HepG2 (cell line): Measurements from ENCODE around the gene KRTAP9-2. TPM values are rescaled to one million over a fixed set of nuclear protein-coding genes. Genes with fewer than 3 reads are reported as not detected.

Experiments
- ATAC-seq: fragments of 200-7000 bp; cut with Tn5 transposase; 3 replicates; pipeline ENCODE4 v1.9.1; 2020; ENCODE audit warnings: mild to moderate bottlenecking, moderate library complexity
- BruUV-seq: library from RNA; stranded (reverse); fragments of 400-500 nt; replicated peaks from 2 replicates; lab custom pipeline; 2021; lab: Mats Ljungman, UMichigan
- CTCF ChIA-PET: fragments of 300-600 bp; formaldehyde crosslinking; extraction: SDS; loops from one replicate; lab custom pipeline; 2021; ENCODE audit warnings: low total read pairs, inconsistent platforms, low intra/inter-chr PET ratio; lab: Yijun Ruan, JAX
- POLR2A ChIA-PET: fragments of 350-600 bp; sonication (Branson Sonifier 250); formaldehyde crosslinking; loops from one replicate; lab custom pipeline; 2020; ENCODE audit warnings: antibody characterized with exemption, inconsistent platforms; lab: Yijun Ruan, JAX
- DNase-seq: peaks from one replicate; pipeline ENCODE4 v3.0.0-alpha.2; 2015; ENCODE audit warnings: low spot score
- FAIRE-seq: peaks from 3 replicates; lab custom pipeline; 2011; peaks lifted over from hg19 to GRCh38; lab: Jason Lieb, UNC
- H2AFZ ChIP-seq: one replicate; pipeline ENCODE4 v1.6.1; 2011; ENCODE audit warnings: low read length, inconsistent platforms
- H3K27ac ChIP-seq: fragments of 300-600 bp; 3 replicates; pipeline ENCODE4 v1.8.0; 2011; ENCODE audit warnings: mixed run types, mild to moderate bottlenecking, mixed read lengths, low read length, inconsistent platforms; ENCODE audit not compliant: insufficient read depth; ENCODE audit errors: extremely low read length
- H3K27me3 ChIP-seq, 2 experiments: fragments of 200-600 bp in 1 of 2; 2 replicates in 1 of 2; 3 replicates in 1 of 2; pipeline versions ENCODE4 v1.6.0 to v1.8.0; 2011; ENCODE audit warnings: low read length in 2 of 2, mild to moderate bottlenecking in 2 of 2, moderate library complexity in 2 of 2, inconsistent platforms in 1 of 2; ENCODE audit not compliant: insufficient read depth in 2 of 2, control insufficient read depth in 1 of 2
- H3K36me3 ChIP-seq, 2 experiments: fragments of 200-600 bp in 1 of 2; replicated peaks in 1 of 2; 2 replicates in 1 of 2; 3 replicates in 1 of 2; pipeline versions ENCODE4 v1.5.1 to v1.8.0; 2011; ENCODE audit warnings: low read length in 2 of 2, inconsistent platforms in 1 of 2; ENCODE audit not compliant: insufficient read depth in 2 of 2, control insufficient read depth in 1 of 2
- H3K4me1 ChIP-seq: 2 replicates; pipeline ENCODE4 v1.5.1; 2012; ENCODE audit warnings: low read length, inconsistent platforms; ENCODE audit not compliant: insufficient read depth
- H3K4me2 ChIP-seq: 2 replicates; pipeline ENCODE4 v1.6.0; 2011; ENCODE audit warnings: low read depth, low read length, inconsistent platforms
- H3K4me3 ChIP-seq, 3 experiments: fragments of 200-600 bp in 1 of 3; sonication (generic), shearing (Covaris generic) in 1 of 3; replicated peaks in 1 of 3; 2 replicates each; pipeline ENCODE4 v1.5.1; 2011 to 2016; ENCODE audit warnings: low read length in 3 of 3, inconsistent platforms in 2 of 3, low read depth in 2 of 3, mild to moderate bottlenecking in 2 of 3, control low read depth in 1 of 3, mixed read lengths in 1 of 3; ENCODE audit not compliant: insufficient read depth in 1 of 3
- H3K79me2 ChIP-seq: one replicate; pipeline ENCODE4 v1.6.1; 2011; ENCODE audit warnings: low read length, inconsistent platforms; ENCODE audit not compliant: insufficient read depth
- H3K9ac ChIP-seq: 2 replicates; pipeline ENCODE4 v1.6.0; 2011; ENCODE audit warnings: mild to moderate bottlenecking, low read depth, low read length, inconsistent platforms; ENCODE audit not compliant: insufficient read depth
- H3K9me3 ChIP-seq: 2 replicates; pipeline ENCODE4 v1.5.1; 2012; ENCODE audit warnings: mild to moderate bottlenecking, low read length
- H4K20me1 ChIP-seq: 2 replicates; pipeline ENCODE4 v1.6.0; 2011; ENCODE audit warnings: inconsistent platforms, mild to moderate bottlenecking, low read length, moderate library complexity; ENCODE audit not compliant: insufficient read depth
- CREB1 ChIP-seq, 2 experiments: fragments of 450-650 bp in 1 of 2; IDR thresholded peaks; 2 replicates each; pipeline ENCODE4 v1.6.1; 2016 to 2017; ENCODE audit warnings: control low read depth in 1 of 2, mild to moderate bottlenecking in 1 of 2, missing compliant biosample characterization in 1 of 2, missing genetic modification characterization in 1 of 2
- DNMT3B ChIP-seq: conservative IDR thresholded peaks from 2 replicates; pipeline ENCODE4 v1.6.1; 2016; ENCODE audit warnings: missing biosample characterization, control low read depth
- DPF2 ChIP-seq: sonication (generic); formaldehyde crosslinking; IDR thresholded peaks from 2 replicates; pipeline ENCODE4 v1.4.0; 2020; ENCODE audit warnings: mild to moderate bottlenecking, low read depth, missing genetic modification reagents, borderline replicate concordance
- MAFF ChIP-seq: IDR thresholded peaks from 2 replicates; pipeline ENCODE4 v1.6.1; 2011; ENCODE audit warnings: low read depth, low read length, improper control_type of control experiment
- MAFK ChIP-seq, 2 experiments: IDR thresholded peaks in 1 of 2; conservative IDR thresholded peaks in 1 of 2; 2 replicates each; pipeline ENCODE4 v1.6.1; 2011; ENCODE audit warnings: improper control_type of control experiment in 2 of 2, low read length in 2 of 2
- NCOR1 ChIP-seq: fragments of 200-600 bp; sonication (generic); IDR thresholded peaks from 2 replicates; pipeline ENCODE4 v1.7.0; 2017; ENCODE audit warnings: antibody characterized with exemption, low read length, borderline replicate concordance
- SP5 ChIP-seq: IDR thresholded peaks from 2 replicates; pipeline ENCODE4 v1.6.1; 2016; ENCODE audit warnings: low read depth, borderline replicate concordance
- TMF1 ChIP-seq: sonication (generic); formaldehyde crosslinking; IDR thresholded peaks from 2 replicates; pipeline ENCODE4 v1.8.1; 2022; ENCODE audit warnings: low read depth, missing genetic modification reagents
- ZNF44 ChIP-seq: sonication (generic); formaldehyde crosslinking; IDR thresholded peaks from 2 replicates; pipeline ENCODE4 v1.5.1; 2020; ENCODE audit warnings: mild to moderate bottlenecking, missing genetic modification reagents
- ZNF546 ChIP-seq: sonication (generic); formaldehyde crosslinking; conservative IDR thresholded peaks from 2 replicates; pipeline ENCODE4 v1.8.1; 2023; ENCODE audit warnings: mild to moderate bottlenecking, missing genetic modification reagents
- ZNF644 ChIP-seq: IDR thresholded peaks from 2 replicates; pipeline ENCODE4 v1.6.1; 2016; ENCODE audit warnings: low read depth
- ZNF883 ChIP-seq: sonication (generic); formaldehyde crosslinking; IDR thresholded peaks from 2 replicates; pipeline ENCODE4 v1.5.1; 2020; ENCODE audit warnings: mild to moderate bottlenecking, missing genetic modification reagents; ENCODE audit errors: not compliant biosample characterization
- ZSCAN20 ChIP-seq: sonication (generic); formaldehyde crosslinking; IDR thresholded peaks from 2 replicates; pipeline ENCODE4 v1.4.0; 2020; ENCODE audit warnings: missing genetic modification reagents, mild to moderate bottlenecking, borderline replicate concordance
- WGBS: methylation state at CpG from one replicate; pipeline ENCODE4 v1.1.6; 2017; ENCODE audit warnings: low lambda C conversion rate; 5-methylcytosine and 5-hydroxymethylcytosine counted together
- in situ Hi-C: cut with HindIII; loops from 2 replicates; pipeline ENCODE4 v1.10.0; 2017; ENCODE audit warnings: low pct_unique_long_range_greater_than_20kb; ENCODE audit not compliant: extremely low pct_ligation_motif_present
- intact Hi-C: fragments of 100-400 bp; cut with micrococcal nuclease; formaldehyde crosslinking; loops from one replicate; pipeline ENCODE4 v1.10.0; 2022; ENCODE audit not compliant: unreplicated experiment
- polyA plus RNA-seq, 8 experiments: library from polyadenylated mRNA; depleted of rRNA in 3 of 8; stranded (reverse) in 7 of 8; unstranded in 1 of 8; fragments of >200 nt; fragmentation: Illumina TruSeq in 4 of 8; extraction: Trizol in 4 of 8; gene quantifications; 2 replicates each; pipeline versions ENCODE4 v1.2.1 to v1.2.3, GENCODE V29; 2011 to 2016; ENCODE audit warnings: low read depth in 4 of 8, missing spikeins in 1 of 8, mixed read lengths in 1 of 8; ENCODE audit not compliant: insufficient read depth in 1 of 8
- total RNA-seq, 5 experiments: library from RNA; depleted of rRNA; stranded (reverse); fragments of >200 nt; fragmentation: Illumina TruSeq; extraction: Trizol; gene quantifications; 2 replicates each; pipeline ENCODE4 v1.2.3, GENCODE V29; 2016; ENCODE audit warnings: low read depth in 1 of 5

Gene KRTAP9-2
- total and polyA plus RNA-seq, 2 of the 13 experiments (the other 11 are each of a cell fraction or from before 2014, with no cell fraction given): not detected

- DNase-seq (no peak), FAIRE-seq (no peak), ATAC-seq (no peak)
- H3K9me3 ChIP-seq: no peaks in the 10 kb centered on the region
- no peaks in the 10 kb centered on the region for H3K79me2 ChIP-seq
- H3K36me3 ChIP-seq: no peaks in the 10 kb centered on the region
- intact Hi-C loops: no loop called here
- H4K20me1 ChIP-seq: no peaks in the 10 kb centered on the region
- WGBS: 0% methylated on average over 1 of the region's 1 CpG
- peaks cover 0 to 17% of the 10 kb centered on the region in 2 experiments; a peak in 2 of 5 replicates for H3K27me3 ChIP-seq
- POLR2A ChIA-PET: no interaction called here
- in situ Hi-C loops: no loop called here
- H3K9ac ChIP-seq: no peak overlapping the region
- no peak overlapping the region for H3K27ac ChIP-seq
- H3K4me1 ChIP-seq: peaks cover 6% of the 10 kb centered on the region; the same call in 1 of the 2 replicates
- TF ChIP-seq ZNF546: no peak
- TF ChIP-seq ZSCAN20: no peak
- TF ChIP-seq NCOR1: no peak
- TF ChIP-seq ZNF644: no peak
- TF ChIP-seq ZNF44: no peak
- TF ChIP-seq DPF2 (CRISPR knock-in tag): no peak
- TF ChIP-seq TMF1 (CRISPR knock-in tag): no peak
- no peak for TF ChIP-seq SP5
- CTCF ChIA-PET: no interaction called here
- H3K4me3 ChIP-seq: no peak overlapping the region
- H2AFZ ChIP-seq: no peak overlapping the region
- H3K4me2 ChIP-seq: no peak overlapping the region
- no TSS peak for BruUV-seq
Observed at GRCh38 chr17:41215681-41216080, 10.8 kb upstream of the KRTAP9-2 start.

GRCh38 chr17:41223821-41224220, 2.6 kb upstream of the KRTAP9-2 start:
- no peak for FAIRE-seq
- DNase-seq: no peak
- H3K4me1 ChIP-seq: no peaks in the 10 kb centered on the region
- H3K4me3 ChIP-seq: no peak overlapping the region
- 1% methylated on average over 2 of the region's 2 CpGs for WGBS
- no peak overlapping the region for H2AFZ ChIP-seq
- ChIA-PET POLR2A (no interaction called here), CTCF (no interaction called here)
- intact Hi-C loops: no loop called here
- H3K4me2 ChIP-seq: no peak overlapping the region
- no peaks in the 10 kb centered on the region for H3K79me2 ChIP-seq
- no peaks in the 10 kb centered on the region for H4K20me1 ChIP-seq
- in situ Hi-C loops: no loop called here
- no peaks in the 10 kb centered on the region for H3K36me3 ChIP-seq
- H3K9ac ChIP-seq: no peak overlapping the region
- no peaks in the 10 kb centered on the region; a peak in 3 of 5 replicates for H3K27me3 ChIP-seq
- ATAC-seq: no peak
- H3K9me3 ChIP-seq: no peaks in the 10 kb centered on the region
- H3K27ac ChIP-seq: no peak overlapping the region
- BruUV-seq: no TSS peak
- TF ChIP-seq MAFF: peak; percentile 24; the same call in 1 of the 2 replicates
- TF ChIP-seq ZNF883 (CRISPR knock-in tag): no peak
- TF ChIP-seq CREB1 (IDR thresholded peaks at IDR 0.05): peak; percentile 65; the same call in 1 of the 2 replicates
- TF ChIP-seq CREB1 (CRISPR knock-in tag; IDR thresholded peaks at IDR 0.05): no peak
- TF ChIP-seq MAFK (conservative IDR thresholded peaks at IDR 0.05 in 1 of 2, IDR thresholded peaks at IDR 0.05 in 1 of 2; ENCODE audit: low read length in 2 of 2): 0 out of 4 replicates have a peak, but pooled peaks of 1 of the 2 experiments have one; percentile 1
- TF ChIP-seq DNMT3B (CRISPR knock-in tag): no peak
